Activated B cell treated with CpG ODN at 0.5 μM for 24 hours (primary cell): ENCODE data around the gene PNPLA3. TPM values are rescaled to one million over a fixed set of nuclear protein-coding genes. Genes with fewer than 3 reads are reported as not detected.

Source experiments
- ATAC-seq: fragments of 200-7000 bp; cut with Tn5 transposase; one replicate; pipeline ENCODE4 v1.10.0; 2021; ENCODE audit warnings: low read depth, mild to moderate bottlenecking, moderate library complexity
- CTCF ChIA-PET: fragments of 350-600 bp; sonication (Branson Sonifier 250); formaldehyde crosslinking; loops from one replicate; lab custom pipeline; 2021; ENCODE audit warnings: antibody characterized with exemption; lab: Charles Lee
- POLR2A ChIA-PET: fragments of 350-600 bp; sonication (Branson Sonifier 250); formaldehyde crosslinking; loops from one replicate; lab custom pipeline; 2021; ENCODE audit warnings: antibody characterized with exemption; lab: Charles Lee
- DNase-seq: peaks from one replicate; pipeline ENCODE4 v3.0.0; 2022
- H3K27ac Mint-ChIP-seq: one replicate; pipeline ENCODE4 v1.8.0; 2020; ENCODE audit warnings: mixed read lengths
- H3K27me3 Mint-ChIP-seq: one replicate; pipeline ENCODE4 v1.8.0; 2021; ENCODE audit warnings: mixed read lengths
- H3K36me3 Mint-ChIP-seq: one replicate; pipeline ENCODE4 v1.8.0; 2021; ENCODE audit warnings: low read depth, mixed read lengths
- H3K4me1 Mint-ChIP-seq: one replicate; pipeline ENCODE4 v1.8.0; 2021; ENCODE audit warnings: mixed read lengths
- H3K4me3 Mint-ChIP-seq: one replicate; pipeline ENCODE4 v1.8.0; 2020; ENCODE audit warnings: mild to moderate bottlenecking, mixed read lengths
- H3K9me3 Mint-ChIP-seq: one replicate; pipeline ENCODE4 v1.8.0; 2020; ENCODE audit warnings: mixed read lengths
- CTCF ChIP-seq: fragments of 200-600 bp; IDR thresholded peaks from one replicate; pipeline ENCODE4 v1.8.0; 2022; ENCODE audit warnings: antibody characterized with exemption, mild to moderate bottlenecking
- intact Hi-C: fragments of 100-400 bp; cut with micrococcal nuclease; formaldehyde crosslinking; loops from one replicate; pipeline ENCODE4 v1.15.1; 2024
- total RNA-seq: library from RNA; stranded (reverse); gene quantifications from 2 replicates; pipeline ENCODE4 v1.2.3, GENCODE V29; 2022

Gene PNPLA3
- total RNA-seq, 1 donor from 2014 or later: 0.33 TPM

- CTCF ChIA-PET: no interaction called here
- POLR2A ChIA-PET: no interaction called here
- Mint-ChIP-seq H3K36me3 (no peaks in the 10 kb centered on the region), H3K4me3 (no peak overlapping the region), H3K9me3 (no peaks in the 10 kb centered on the region), H3K27ac (no peak overlapping the region), H3K4me1 (peaks cover 5% of the 10 kb centered on the region), H3K27me3 (peaks cover 36% of the 10 kb centered on the region)
- intact Hi-C loops: loop anchor here (10.0 kb wide), 1 partner anchor 495 kb away; no protein-coding TSS in a partner anchor
- DNase-seq (no peak), ATAC-seq (no peak)
- TF ChIP-seq CTCF: no peak
Observed at GRCh38 chr22:43879901-43880540, 43.6 kb upstream of the PNPLA3 start.

GRCh38 chr22:43880541-43880991, 43.0 kb upstream of the PNPLA3 start:
- ATAC-seq: no peak
- peaks cover 5% of the 10 kb centered on the region for H3K4me1 Mint-ChIP-seq
- no peak for TF ChIP-seq CTCF
- POLR2A ChIA-PET: no interaction called here
- CTCF ChIA-PET: no interaction called here
- H3K27ac Mint-ChIP-seq: no peak overlapping the region
- peaks cover 34% of the 10 kb centered on the region for H3K27me3 Mint-ChIP-seq
- no peak for DNase-seq
- no peaks in the 10 kb centered on the region for H3K9me3 Mint-ChIP-seq
- intact Hi-C loops: loop anchor here (10.0 kb wide), 1 partner anchor 496 kb away; no protein-coding TSS in a partner anchor
- no peaks in the 10 kb centered on the region for H3K36me3 Mint-ChIP-seq
- no peak overlapping the region for H3K4me3 Mint-ChIP-seq

- Mint-ChIP-seq H3K4me1 (peaks cover 5% of the 10 kb centered on the region), H3K9me3 (no peaks in the 10 kb centered on the region), H3K27me3 (peaks cover 29% of the 10 kb centered on the region), H3K36me3 (no peaks in the 10 kb centered on the region), H3K27ac (no peak overlapping the region), H3K4me3 (no peak overlapping the region)
- DNase-seq (no peak), ATAC-seq (no peak)
- TF ChIP-seq CTCF: no peak
- ChIA-PET POLR2A (no interaction called here), CTCF (no interaction called here)
- intact Hi-C loops: loop anchor here (10.0 kb wide), 1 partner anchor 497 kb away; no protein-coding TSS in a partner anchor
Observed at GRCh38 chr22:43881091-43882061, 42.2 kb upstream of the PNPLA3 start.

GRCh38 chr22:43882122-43882767, 41.4 kb upstream of the PNPLA3 start:
- Mint-ChIP-seq H3K27me3 (peaks cover 33% of the 10 kb centered on the region), H3K9me3 (no peaks in the 10 kb centered on the region), H3K4me3 (no peak overlapping the region), H3K27ac (no peak overlapping the region), H3K4me1 (peaks cover 5% of the 10 kb centered on the region), H3K36me3 (no peaks in the 10 kb centered on the region)
- ChIA-PET CTCF (interaction anchor here (1.1 to 1.3 kb wide), 4 partner anchors 14 to 744 kb away, joined by 3 to 4 read pairs (median 4); no protein-coding TSS in a partner anchor), POLR2A (no interaction called here)
- TF ChIP-seq CTCF: no peak
- DNase-seq (no peak), ATAC-seq (no peak)
- intact Hi-C loops: loop anchor here (10.0 kb wide), 1 partner anchor 497 kb away; no protein-coding TSS in a partner anchor
